ENCODE measurements around the gene CLPSL1. TPM values are rescaled to one million over a fixed set of nuclear protein-coding genes. Genes with fewer than 3 reads are reported as not detected.
A peak's percentile ranks its signal among the peaks of the same experiment; 100 is the strongest.

The CLPSL1 gene
- total and polyA plus RNA-seq, 5 donors from 2014 or later: not detected

GRCh38 chr6:35801148-35801547 is 20.3 kb downstream of the CLPSL1 start:
- H3K9me3 Mint-ChIP-seq: peaks cover 0 to 1% (median 0%) of the 10 kb centered on the region in 7 donors
- H3K27me3 Mint-ChIP-seq: peaks cover 10% of the 10 kb centered on the region
- H3K36me3 Mint-ChIP-seq: no peaks in the 10 kb centered on the region
- no peak overlapping the region for H3K4me3 Mint-ChIP-seq
- DNase-seq (no peak), ATAC-seq (ENCODE audit: low read depth in 2 of 2) (no peak)
- no peak overlapping the region for H3K4me3 ChIP-seq (ENCODE audit: low read depth, low read length)
- H3K27ac Mint-ChIP-seq: no peak overlapping the region
- H3K4me1 ChIP-seq (ENCODE audit: control insufficient read depth, insufficient read depth, low read length, poor library complexity, severe bottlenecking): no peaks in the 10 kb centered on the region
- peaks cover 0 to 2% (median under 1%) of the 10 kb centered on the region in 4 donors for H3K4me1 Mint-ChIP-seq
- no peaks in the 10 kb centered on the region for H3K27me3 ChIP-seq (ENCODE audit: control insufficient read depth, insufficient read depth, low read length)
- no peaks in the 10 kb centered on the region for H3K9me3 ChIP-seq (ENCODE audit: control insufficient read depth in 2 of 2, low read length in 2 of 2)
- H3K36me3 ChIP-seq (ENCODE audit: control insufficient read depth, insufficient read depth, low read length): no peaks in the 10 kb centered on the region
- no peak overlapping the region for H3K27ac ChIP-seq (ENCODE audit: insufficient read depth, low read length, poor library complexity, severe bottlenecking)

DNA sequence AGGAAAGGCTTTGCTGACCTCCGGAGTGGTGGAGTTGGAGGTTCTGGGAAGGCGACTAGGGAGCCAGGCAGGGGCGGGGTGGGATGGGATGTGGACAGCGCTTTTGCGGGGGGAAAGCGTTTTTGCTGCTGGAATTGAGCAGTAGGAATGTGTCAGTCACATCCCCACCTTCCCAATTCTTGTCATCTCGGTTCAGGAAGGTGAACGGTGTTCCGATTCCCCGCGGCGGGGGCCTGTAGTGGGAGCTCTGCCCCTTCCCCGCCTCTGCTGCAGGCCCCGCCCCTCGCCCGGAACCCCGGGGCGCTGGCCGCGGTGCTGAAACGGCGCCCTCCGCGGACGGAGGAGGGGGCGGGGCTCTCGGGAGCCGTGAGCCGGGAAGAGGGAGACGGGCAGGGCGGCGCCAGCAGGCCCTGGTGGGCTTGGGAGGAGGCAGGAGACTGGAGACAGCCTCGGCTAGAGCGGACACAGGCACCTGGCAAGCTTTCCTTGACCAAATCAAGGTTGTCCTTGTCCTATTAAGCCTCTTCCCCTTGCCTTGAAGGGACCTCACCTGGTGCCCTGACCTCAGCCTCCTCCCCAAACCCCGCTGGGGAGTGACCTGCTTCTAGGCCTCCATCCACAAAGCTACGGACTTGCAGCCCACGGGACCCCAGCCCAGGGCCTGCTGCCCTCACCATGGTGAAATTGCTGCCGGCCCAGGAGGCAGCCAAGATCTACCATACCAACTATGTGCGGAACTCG is 24.3 kb downstream of the CLPSL1 start, which contains the start of gene LHFPL5:
TSS of gene LHFPL5 (plus strand) at position 357 of the 741 bp plus-strand sequence. CDS start at position 676, 319 bp downstream.
- H3K4me3 Mint-ChIP-seq: no peak within 1 kb of the TSS
- peaks cover 0 to 2% (median 0%) of the 10 kb centered on the region in 7 donors for H3K9me3 Mint-ChIP-seq
- Histone ChIP-seq H3K27ac (ENCODE audit: insufficient read depth, low read length, poor library complexity, severe bottlenecking) (no peak within 1 kb of the TSS), H3K9me3 (ENCODE audit: control insufficient read depth in 2 of 2, low read length in 2 of 2) (no peaks in the 10 kb centered on the region), H3K36me3 (ENCODE audit: control insufficient read depth, insufficient read depth, low read length) (no peaks in the 10 kb centered on the region), H3K27me3 (ENCODE audit: control insufficient read depth, insufficient read depth, low read length) (peaks cover 8% of the 10 kb centered on the region), H3K4me1 (ENCODE audit: control insufficient read depth, insufficient read depth, low read length, poor library complexity, severe bottlenecking) (no peaks in the 10 kb centered on the region), H3K4me3 (ENCODE audit: low read depth, low read length) (no peak within 1 kb of the TSS)
- DNase-seq (peak in 2 of 3 donors; percentile 28 to 40), ATAC-seq (ENCODE audit: low read depth in 2 of 2) (peak; percentile 34 to 52)
- no peaks in the 10 kb centered on the region for H3K36me3 Mint-ChIP-seq
- H3K27ac Mint-ChIP-seq: no peak within 1 kb of the TSS
- H3K4me1 Mint-ChIP-seq: peaks cover 0 to 2% (median under 1%) of the 10 kb centered on the region in 4 donors
- peaks cover 22% of the 10 kb centered on the region for H3K27me3 Mint-ChIP-seq

DNA sequence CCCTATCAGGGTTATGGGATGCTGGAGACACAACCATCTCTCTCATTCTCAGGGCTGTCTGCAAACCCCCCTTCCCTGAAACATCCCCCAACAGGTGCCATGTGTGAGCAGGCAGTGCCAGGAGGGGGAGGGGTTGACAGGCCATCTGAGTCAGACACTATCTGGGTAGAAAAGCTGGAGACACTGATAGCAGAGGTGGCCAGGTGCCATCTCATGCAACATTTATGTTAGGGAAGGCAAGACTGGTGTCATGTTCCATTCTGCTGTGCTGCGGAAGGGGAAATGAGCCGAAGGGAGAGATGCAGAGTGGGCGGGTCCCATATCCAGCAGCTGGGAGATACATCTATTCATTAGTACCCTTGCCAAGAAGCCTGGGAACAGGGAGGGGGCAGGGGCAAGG is 27.9 kb downstream of the CLPSL1 start:
- H3K4me3 Mint-ChIP-seq: no peak overlapping the region
- no peaks in the 10 kb centered on the region for H3K36me3 ChIP-seq (ENCODE audit: control insufficient read depth, insufficient read depth, low read length)
- H3K9me3 Mint-ChIP-seq: peaks cover 0 to 2% (median 0%) of the 10 kb centered on the region in 7 donors
- no peak overlapping the region for H3K27ac Mint-ChIP-seq
- H3K4me1 ChIP-seq (ENCODE audit: control insufficient read depth, insufficient read depth, low read length, poor library complexity, severe bottlenecking): no peaks in the 10 kb centered on the region
- no peak overlapping the region for H3K27ac ChIP-seq (ENCODE audit: insufficient read depth, low read length, poor library complexity, severe bottlenecking)
- peaks cover 8% of the 10 kb centered on the region for H3K27me3 ChIP-seq (ENCODE audit: control insufficient read depth, insufficient read depth, low read length)
- no peaks in the 10 kb centered on the region for H3K9me3 ChIP-seq (ENCODE audit: control insufficient read depth in 2 of 2, low read length in 2 of 2)
- H3K36me3 Mint-ChIP-seq: no peaks in the 10 kb centered on the region
- H3K27me3 Mint-ChIP-seq: peaks cover 18% of the 10 kb centered on the region
- H3K4me3 ChIP-seq (ENCODE audit: low read depth, low read length): no peak overlapping the region
- H3K4me1 Mint-ChIP-seq: peaks cover 0 to 2% (median under 1%) of the 10 kb centered on the region in 4 donors
- DNase-seq: no peak
- no peak for ATAC-seq (ENCODE audit: low read depth in 2 of 2)

- Mint-ChIP-seq H3K4me3 (no peak overlapping the region), H3K36me3 (no peaks in the 10 kb centered on the region), H3K9me3 (peaks cover 0 to 2% (median 0%) of the 10 kb centered on the region in 7 donors), H3K27ac (no peak overlapping the region), H3K27me3 (peaks cover 18% of the 10 kb centered on the region), H3K4me1 (peaks cover 0 to under 1% (median under 1%) of the 10 kb centered on the region in 4 donors)
- Histone ChIP-seq H3K4me3 (ENCODE audit: low read depth, low read length) (no peak overlapping the region), H3K9me3 (ENCODE audit: control insufficient read depth in 2 of 2, low read length in 2 of 2) (no peaks in the 10 kb centered on the region), H3K27me3 (ENCODE audit: control insufficient read depth, insufficient read depth, low read length) (peaks cover 8% of the 10 kb centered on the region), H3K36me3 (ENCODE audit: control insufficient read depth, insufficient read depth, low read length) (no peaks in the 10 kb centered on the region), H3K27ac (ENCODE audit: insufficient read depth, low read length, poor library complexity, severe bottlenecking) (no peak overlapping the region), H3K4me1 (ENCODE audit: control insufficient read depth, insufficient read depth, low read length, poor library complexity, severe bottlenecking) (no peaks in the 10 kb centered on the region)
- no peak for DNase-seq
- no peak for ATAC-seq (ENCODE audit: low read depth in 2 of 2)
These were observed 29.0 kb downstream of the CLPSL1 start for GRCh38 chr6:35809809-35810208.

DNA sequence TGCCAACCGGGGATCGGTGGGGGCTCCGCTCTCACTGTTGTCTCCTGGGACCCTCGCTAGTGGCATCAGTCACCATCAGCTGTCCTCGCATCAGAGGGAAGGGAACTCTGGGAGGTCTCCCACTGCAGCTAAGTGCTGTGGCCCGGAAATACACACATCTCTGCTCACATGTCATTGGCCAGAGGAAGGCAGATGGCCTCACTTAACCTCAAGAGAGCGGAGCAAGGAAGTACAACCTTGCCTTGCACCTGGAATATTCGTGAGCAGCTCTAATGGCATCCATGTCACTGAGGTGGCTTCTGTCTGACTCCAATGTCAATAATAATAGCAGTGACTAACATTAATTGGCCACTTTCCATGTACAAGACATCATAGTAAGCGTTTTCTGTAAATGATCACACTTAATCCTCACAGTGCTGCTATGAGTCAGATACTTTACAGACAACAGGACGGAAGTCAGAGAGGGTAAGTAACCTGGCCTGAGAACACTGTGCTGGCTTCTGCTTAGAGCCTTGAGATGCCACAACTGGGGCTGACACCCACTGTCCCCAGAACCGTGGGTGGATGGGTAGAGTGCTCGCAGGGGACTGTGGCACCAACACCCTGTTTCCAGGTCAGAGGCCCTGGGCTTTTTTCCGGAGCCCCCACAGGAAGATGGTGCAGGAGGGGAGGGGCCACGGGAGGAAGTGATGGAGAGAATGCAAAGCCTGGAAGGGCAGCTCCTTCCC is 30.3 kb downstream of the CLPSL1 start:
- Histone ChIP-seq H3K9me3 (ENCODE audit: control insufficient read depth in 2 of 2, low read length in 2 of 2) (no peaks in the 10 kb centered on the region), H3K4me3 (ENCODE audit: low read depth, low read length) (no peak overlapping the region), H3K4me1 (ENCODE audit: control insufficient read depth, insufficient read depth, low read length, poor library complexity, severe bottlenecking) (no peaks in the 10 kb centered on the region), H3K27ac (ENCODE audit: insufficient read depth, low read length, poor library complexity, severe bottlenecking) (no peak overlapping the region), H3K36me3 (ENCODE audit: control insufficient read depth, insufficient read depth, low read length) (no peaks in the 10 kb centered on the region), H3K27me3 (ENCODE audit: control insufficient read depth, insufficient read depth, low read length) (peaks cover 8% of the 10 kb centered on the region)
- ATAC-seq (ENCODE audit: low read depth in 2 of 2) (no peak), DNase-seq (no peak)
- Mint-ChIP-seq H3K4me1 (no peaks in the 10 kb centered on the region), H3K27me3 (peaks cover 18% of the 10 kb centered on the region), H3K4me3 (no peak overlapping the region), H3K27ac (peak overlapping the region in 1 of 3 donors; percentile 76), H3K9me3 (peaks cover 0 to 2% (median 0%) of the 10 kb centered on the region in 7 donors), H3K36me3 (no peaks in the 10 kb centered on the region)

GRCh38 chr6:35811699-35811995 is 30.8 kb downstream of the CLPSL1 start:
- H3K4me1 ChIP-seq (ENCODE audit: control insufficient read depth, insufficient read depth, low read length, poor library complexity, severe bottlenecking): no peaks in the 10 kb centered on the region
- Mint-ChIP-seq H3K4me1 (no peaks in the 10 kb centered on the region), H3K9me3 (peaks cover 0 to 2% (median 0%) of the 10 kb centered on the region in 7 donors), H3K27me3 (peaks cover 15% of the 10 kb centered on the region), H3K27ac (no peak overlapping the region), H3K4me3 (no peak overlapping the region), H3K36me3 (no peaks in the 10 kb centered on the region)
- no peak for ATAC-seq (ENCODE audit: low read depth in 2 of 2)
- H3K4me3 ChIP-seq (ENCODE audit: low read depth, low read length): no peak overlapping the region
- no peaks in the 10 kb centered on the region for H3K36me3 ChIP-seq (ENCODE audit: control insufficient read depth, insufficient read depth, low read length)
- DNase-seq: no peak
- no peaks in the 10 kb centered on the region for H3K9me3 ChIP-seq (ENCODE audit: control insufficient read depth in 2 of 2, low read length in 2 of 2)
- peaks cover 3% of the 10 kb centered on the region for H3K27me3 ChIP-seq (ENCODE audit: control insufficient read depth, insufficient read depth, low read length)
- H3K27ac ChIP-seq (ENCODE audit: insufficient read depth, low read length, poor library complexity, severe bottlenecking): no peak overlapping the region

DNA sequence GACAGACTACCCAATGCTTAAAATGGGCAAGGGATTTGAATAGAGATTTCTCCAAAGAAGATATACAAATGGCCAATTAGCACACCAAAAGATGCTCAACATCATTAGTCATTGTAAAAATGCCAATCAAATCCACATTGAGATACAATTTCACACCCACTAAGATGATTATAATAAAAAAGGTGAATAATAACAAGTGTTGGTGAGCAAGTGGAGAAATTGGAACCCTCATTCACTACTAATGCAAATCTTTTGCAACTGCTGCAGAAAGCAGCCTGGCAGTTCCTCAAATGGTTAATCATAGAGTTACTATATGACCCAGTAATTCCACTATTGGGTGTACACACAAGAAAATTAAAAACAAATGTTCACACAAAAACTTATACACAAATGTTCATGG is 36.7 kb downstream of the CLPSL1 start:
- Mint-ChIP-seq H3K27ac (no peak overlapping the region), H3K4me3 (no peak overlapping the region), H3K27me3 (no peaks in the 10 kb centered on the region), H3K36me3 (no peaks in the 10 kb centered on the region), H3K4me1 (no peaks in the 10 kb centered on the region), H3K9me3 (peaks cover 0 to 9% (median 0%) of the 10 kb centered on the region in 7 donors)
- ATAC-seq (ENCODE audit: low read depth in 2 of 2) (no peak), DNase-seq (no peak)
- Histone ChIP-seq H3K36me3 (ENCODE audit: control insufficient read depth, insufficient read depth, low read length) (no peaks in the 10 kb centered on the region), H3K4me1 (ENCODE audit: control insufficient read depth, insufficient read depth, low read length, poor library complexity, severe bottlenecking) (no peaks in the 10 kb centered on the region), H3K27ac (ENCODE audit: insufficient read depth, low read length, poor library complexity, severe bottlenecking) (no peak overlapping the region), H3K27me3 (ENCODE audit: control insufficient read depth, insufficient read depth, low read length) (no peaks in the 10 kb centered on the region), H3K4me3 (ENCODE audit: low read depth, low read length) (no peak overlapping the region), H3K9me3 (ENCODE audit: control insufficient read depth in 2 of 2, low read length in 2 of 2) (peaks cover 3 to 8% of the 10 kb centered on the region in 2 experiments)

Measured in CD4-positive, CD25-positive, alpha-beta regulatory T cell (primary cell).